Neural progenitor cell (in vitro differentiated cells): ENCODE data around the gene RETREG3.

Source experiments
- EZH2 ChIP-seq: fragments of 200-600 bp; sonication (generic); IDR thresholded peaks from 2 replicates; pipeline ENCODE4 v1.6.1; 2017; ENCODE audit warnings: antibody characterized with exemption, mild to moderate bottlenecking, moderate library complexity
- EZH2phosphoT487 ChIP-seq: fragments of 200-600 bp; sonication (generic); IDR thresholded peaks from 2 replicates; pipeline ENCODE4 v1.6.1; 2017; ENCODE audit warnings: antibody characterized with exemption
- TF ChIP-seq, protein P1 (sequence below): fragments of 200-600 bp; sonication (generic); IDR thresholded peaks from 2 replicates; pipeline ENCODE4 v1.5.1; 2017; ENCODE audit warnings: antibody characterized with exemption, mild to moderate bottlenecking

DNA sequence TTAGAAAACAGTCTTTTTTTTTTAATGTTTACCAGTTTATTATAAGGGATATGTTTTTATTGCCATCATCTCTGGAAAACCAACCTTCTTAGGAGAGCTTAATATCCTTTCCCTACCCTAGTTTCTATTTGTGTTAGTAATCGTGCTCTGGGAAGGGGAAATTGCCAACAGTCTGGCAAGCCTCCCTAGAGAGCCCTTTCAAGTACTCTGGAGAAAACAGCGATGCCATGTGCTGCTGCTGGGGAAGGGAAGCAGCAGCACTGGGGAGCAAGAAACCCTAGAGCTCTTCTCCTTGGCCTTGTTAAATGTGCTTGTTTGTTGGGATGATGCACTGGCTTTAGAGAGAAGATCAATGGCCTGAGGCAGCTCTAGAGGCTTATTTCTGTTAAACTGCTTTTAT is 10.3 kb downstream of the RETREG3 start:
- TF ChIP-seq, protein P1, sequence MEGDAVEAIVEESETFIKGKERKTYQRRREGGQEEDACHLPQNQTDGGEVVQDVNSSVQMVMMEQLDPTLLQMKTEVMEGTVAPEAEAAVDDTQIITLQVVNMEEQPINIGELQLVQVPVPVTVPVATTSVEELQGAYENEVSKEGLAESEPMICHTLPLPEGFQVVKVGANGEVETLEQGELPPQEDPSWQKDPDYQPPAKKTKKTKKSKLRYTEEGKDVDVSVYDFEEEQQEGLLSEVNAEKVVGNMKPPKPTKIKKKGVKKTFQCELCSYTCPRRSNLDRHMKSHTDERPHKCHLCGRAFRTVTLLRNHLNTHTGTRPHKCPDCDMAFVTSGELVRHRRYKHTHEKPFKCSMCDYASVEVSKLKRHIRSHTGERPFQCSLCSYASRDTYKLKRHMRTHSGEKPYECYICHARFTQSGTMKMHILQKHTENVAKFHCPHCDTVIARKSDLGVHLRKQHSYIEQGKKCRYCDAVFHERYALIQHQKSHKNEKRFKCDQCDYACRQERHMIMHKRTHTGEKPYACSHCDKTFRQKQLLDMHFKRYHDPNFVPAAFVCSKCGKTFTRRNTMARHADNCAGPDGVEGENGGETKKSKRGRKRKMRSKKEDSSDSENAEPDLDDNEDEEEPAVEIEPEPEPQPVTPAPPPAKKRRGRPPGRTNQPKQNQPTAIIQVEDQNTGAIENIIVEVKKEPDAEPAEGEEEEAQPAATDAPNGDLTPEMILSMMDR = no peak
- TF ChIP-seq EZH2 (no peak), EZH2phosphoT487 (no peak)
